CMK (cell line): Measurements from ENCODE around the gene IGBP1.
"Not testable (repeated sequence)": the region's sequence is repeated elsewhere in the genome, so short reads cannot be mapped to it uniquely, and the experiment has no call there.

ENCODE experiments used
- DNase-seq: peaks from one replicate; pipeline ENCODE4 v3.0.0-alpha.2; 2010; ENCODE audit warnings: low read depth

The IGBP1 gene

GRCh38 chrX:70166601-70167590, 33.6 kb downstream of the IGBP1 start:
- DNase-seq = no peak

- DNase-seq = no peak
These were observed 35.3 kb downstream of the IGBP1 start for GRCh38 chrX:70168238-70169188.

DNA sequence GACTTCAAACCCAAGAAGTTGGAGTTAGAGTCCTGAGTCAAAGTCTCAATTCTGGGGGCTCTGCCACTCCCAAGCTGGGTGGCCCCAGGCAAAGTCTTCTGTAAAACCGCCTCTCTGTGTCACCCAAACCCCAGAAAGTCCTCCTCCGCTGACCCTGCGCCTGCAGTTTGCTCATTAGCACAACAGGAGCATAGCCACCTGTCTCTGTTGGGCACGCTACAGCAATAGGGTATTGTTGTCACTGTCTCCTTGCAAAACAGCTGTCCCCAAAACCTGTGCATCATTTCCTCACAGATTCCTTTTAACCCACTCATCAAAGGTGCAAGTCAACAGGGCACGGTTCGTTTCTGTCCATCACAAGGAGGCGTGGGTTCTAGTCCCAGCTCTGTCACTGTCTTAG, 36.0 kb downstream of the IGBP1 start:
- DNase-seq = no peak

GRCh38 chrX:70171624-70172023, 38.4 kb downstream of the IGBP1 start:
- no peak for DNase-seq

GRCh38 chrX:70172221-70172620, 39.0 kb downstream of the IGBP1 start:
- no peak for DNase-seq

DNA sequence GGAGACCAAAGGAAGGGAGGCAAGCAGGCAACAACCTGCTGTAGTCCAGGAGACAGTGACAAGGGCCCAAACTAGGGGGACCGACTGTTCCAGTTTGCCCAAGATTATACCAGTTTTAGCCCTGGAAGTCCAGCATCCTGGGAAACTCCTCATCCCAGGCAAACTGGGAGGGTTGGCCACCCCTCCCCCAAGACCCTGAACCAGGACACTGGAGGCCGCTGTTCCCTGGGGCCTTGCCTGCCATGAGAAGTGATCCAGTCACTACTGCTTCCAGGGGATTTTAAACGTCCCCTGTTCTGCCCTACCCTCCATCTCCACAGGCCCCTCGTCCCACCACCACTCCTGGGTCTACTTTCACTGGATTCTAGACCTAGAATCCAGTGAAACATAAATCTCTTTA, 39.7 kb downstream of the IGBP1 start:
- no peak for DNase-seq

- no peak for DNase-seq
These were observed 41.5 kb downstream of the IGBP1 start for GRCh38 chrX:70174754-70175153.

DNA sequence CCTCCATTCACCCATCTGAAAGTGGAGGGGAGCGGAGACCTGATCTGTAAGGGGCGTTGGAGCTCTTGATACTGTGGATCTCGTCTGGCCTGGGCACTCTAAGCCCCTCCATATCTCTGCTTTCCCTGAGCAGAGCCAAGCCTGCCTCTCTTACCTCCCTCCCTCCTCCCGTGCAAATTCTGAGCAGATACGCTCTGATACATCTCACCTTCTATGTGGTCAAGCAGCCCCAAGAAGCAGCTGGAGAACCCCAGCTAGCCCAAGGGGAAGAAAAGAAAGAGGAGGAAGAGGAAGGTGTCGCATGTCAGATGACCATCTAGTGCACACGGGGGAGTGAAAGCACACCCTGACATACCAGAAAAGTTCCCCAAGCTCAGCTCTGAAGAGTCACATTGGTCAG, 42.1 kb downstream of the IGBP1 start:
- no peak for DNase-seq

GRCh38 chrX:70176938-70177533, 43.8 kb downstream of the IGBP1 start, which contains the start of gene DGAT2L6:
TSS of gene DGAT2L6 (plus strand) at chrX:70177483. CDS start at chrX:70177583, 100 bp downstream.
- no peak for DNase-seq

DNA sequence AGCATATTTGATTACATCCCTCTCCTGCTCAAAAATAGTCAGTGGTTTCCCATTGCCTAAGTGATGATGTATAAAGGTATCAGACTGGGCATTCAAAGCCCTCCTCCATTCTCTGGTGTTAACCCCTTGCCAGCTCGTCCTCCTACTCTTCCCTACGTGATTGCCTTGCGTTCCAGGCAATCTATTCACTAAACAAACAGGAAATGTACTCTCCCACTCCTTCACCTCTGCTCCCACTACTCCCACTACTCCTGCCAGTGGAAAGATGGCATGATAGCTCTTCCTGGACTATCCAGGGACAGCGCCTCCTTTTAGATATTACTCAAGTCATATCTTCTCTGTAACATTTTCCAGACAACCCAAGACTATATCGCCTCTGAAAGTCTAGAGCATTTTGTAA, 49.8 kb downstream of the IGBP1 start:
- DNase-seq = no peak

DNA sequence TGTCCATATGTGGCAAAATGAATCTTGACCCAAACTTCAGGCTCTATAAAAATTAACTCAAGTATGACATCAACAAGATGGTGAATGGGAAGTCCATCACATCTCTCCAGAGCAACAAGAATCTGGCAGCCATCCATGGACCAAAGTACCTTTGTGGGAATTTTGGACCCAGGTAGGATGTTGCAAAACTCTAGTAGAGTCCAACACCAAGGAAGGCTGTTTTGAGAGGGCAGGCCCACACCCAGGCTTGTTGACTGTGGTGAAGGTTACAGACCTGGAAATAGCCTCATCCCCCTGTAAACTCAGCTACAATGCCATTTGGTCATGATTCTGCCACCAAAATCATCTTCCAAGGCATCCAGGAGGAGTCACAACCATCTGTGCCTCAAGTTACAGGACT, 57.0 kb downstream of the IGBP1 start:
- DNase-seq = no peak

- DNase-seq = peak; percentile 43
These were observed 63.9 kb downstream of the IGBP1 start for GRCh38 chrX:70196961-70197720.

- no peak for DNase-seq
These were observed 68.5 kb downstream of the IGBP1 start for GRCh38 chrX:70201732-70202131.

DNA sequence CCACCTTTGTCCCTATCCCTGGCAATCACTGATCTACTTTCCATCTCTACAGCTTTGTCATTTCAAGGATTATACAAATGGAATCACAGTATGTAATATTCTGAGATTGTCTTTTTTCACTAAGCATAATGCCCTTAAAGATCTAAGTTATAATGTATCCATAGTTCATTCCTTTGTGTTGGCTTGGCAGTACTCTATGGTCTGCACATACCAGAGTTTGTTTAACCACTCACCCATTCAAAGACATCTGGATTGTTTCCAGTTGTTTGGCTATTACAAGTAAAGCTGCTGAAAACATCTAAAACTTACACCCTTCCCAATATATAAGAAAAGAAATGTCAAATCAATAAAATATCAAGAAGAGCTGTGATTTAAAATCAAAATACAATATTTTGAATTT, 75.2 kb downstream of the IGBP1 start:
- no peak for DNase-seq

DNA sequence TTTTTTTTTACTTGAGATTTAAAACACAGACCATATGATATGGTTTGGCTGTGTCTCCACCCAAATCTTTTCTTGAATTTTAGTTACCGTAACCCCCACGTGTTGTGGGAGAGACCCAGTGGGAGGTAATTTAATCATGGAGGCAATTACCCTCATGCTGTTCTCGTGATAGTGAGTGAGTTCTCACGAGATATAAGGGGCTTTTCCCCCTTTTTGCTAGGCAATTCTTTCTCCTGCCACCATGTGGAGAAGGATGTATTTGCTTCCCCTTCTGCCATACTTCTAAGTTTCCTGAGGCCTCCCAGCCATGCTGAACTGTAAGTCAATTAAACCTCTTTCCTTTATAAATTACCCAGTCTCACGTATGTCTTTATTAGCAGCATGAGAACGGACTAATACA, 76.3 kb downstream of the IGBP1 start:
- not testable (repeated sequence) for DNase-seq
